HCEC 1CT (cell line): Measurements from ENCODE around the gene ARHGDIA.
A peak's percentile ranks its signal among the peaks of the same experiment; 100 is the strongest.

Source experiments
- DNase-seq: peaks from one replicate; pipeline ENCODE4 v3.0.0-alpha.2; 2017

ARHGDIA gene

GRCh38 chr17:81863123-81863675 lies 7.9 kb downstream of the ARHGDIA start:
- DNase-seq = no peak

DNA sequence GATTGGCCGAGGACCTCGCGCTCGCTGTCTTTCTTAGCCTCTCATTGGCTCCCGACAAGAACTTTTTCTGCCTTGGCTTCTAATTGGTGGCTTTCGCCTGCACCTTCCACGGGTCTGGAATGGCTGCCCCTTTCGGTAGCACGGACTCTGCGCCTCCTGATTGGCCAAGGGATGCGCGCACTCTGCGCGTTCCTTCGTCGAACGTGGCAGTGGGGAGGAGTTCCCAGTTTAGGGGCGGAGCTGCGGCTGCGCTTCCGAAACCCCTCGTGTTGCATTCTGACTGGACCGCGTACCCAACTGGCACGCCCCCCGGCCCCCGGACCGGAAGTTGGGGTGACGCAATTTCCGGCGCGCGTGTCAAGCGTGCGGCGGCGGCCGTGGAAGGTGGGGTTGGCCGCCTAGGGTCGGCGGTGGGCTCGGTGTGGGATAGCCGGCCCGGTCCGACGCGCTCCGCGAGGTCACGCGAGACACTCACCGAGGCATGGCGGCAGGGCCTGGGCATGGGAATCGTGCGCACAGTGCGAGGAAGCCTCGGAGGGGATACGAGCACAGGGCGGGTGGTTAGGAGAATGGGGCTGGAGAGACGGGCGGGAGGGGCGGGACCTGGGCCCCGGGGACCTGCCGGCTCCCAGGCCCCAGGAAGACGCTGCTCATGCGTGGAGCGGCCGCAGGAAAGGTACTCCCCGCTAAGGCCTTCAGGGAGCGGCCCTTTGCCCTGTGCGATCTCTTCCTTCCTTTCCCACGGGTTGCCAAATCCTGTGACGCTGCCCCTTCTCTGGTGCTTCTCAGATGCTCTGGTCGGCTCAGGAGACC lies 10.2 kb downstream of the ARHGDIA start:
- peak; percentile 100 for DNase-seq

GRCh38 chr17:81859906-81860755 lies 11.0 kb downstream of the ARHGDIA start, which contains the start of gene P4HB:
Gene P4HB, minus strand, starts transcription at chr17:81860535. Its CDS starts 64 bp downstream, at chr17:81860471.
- DNase-seq = no peak

DNA sequence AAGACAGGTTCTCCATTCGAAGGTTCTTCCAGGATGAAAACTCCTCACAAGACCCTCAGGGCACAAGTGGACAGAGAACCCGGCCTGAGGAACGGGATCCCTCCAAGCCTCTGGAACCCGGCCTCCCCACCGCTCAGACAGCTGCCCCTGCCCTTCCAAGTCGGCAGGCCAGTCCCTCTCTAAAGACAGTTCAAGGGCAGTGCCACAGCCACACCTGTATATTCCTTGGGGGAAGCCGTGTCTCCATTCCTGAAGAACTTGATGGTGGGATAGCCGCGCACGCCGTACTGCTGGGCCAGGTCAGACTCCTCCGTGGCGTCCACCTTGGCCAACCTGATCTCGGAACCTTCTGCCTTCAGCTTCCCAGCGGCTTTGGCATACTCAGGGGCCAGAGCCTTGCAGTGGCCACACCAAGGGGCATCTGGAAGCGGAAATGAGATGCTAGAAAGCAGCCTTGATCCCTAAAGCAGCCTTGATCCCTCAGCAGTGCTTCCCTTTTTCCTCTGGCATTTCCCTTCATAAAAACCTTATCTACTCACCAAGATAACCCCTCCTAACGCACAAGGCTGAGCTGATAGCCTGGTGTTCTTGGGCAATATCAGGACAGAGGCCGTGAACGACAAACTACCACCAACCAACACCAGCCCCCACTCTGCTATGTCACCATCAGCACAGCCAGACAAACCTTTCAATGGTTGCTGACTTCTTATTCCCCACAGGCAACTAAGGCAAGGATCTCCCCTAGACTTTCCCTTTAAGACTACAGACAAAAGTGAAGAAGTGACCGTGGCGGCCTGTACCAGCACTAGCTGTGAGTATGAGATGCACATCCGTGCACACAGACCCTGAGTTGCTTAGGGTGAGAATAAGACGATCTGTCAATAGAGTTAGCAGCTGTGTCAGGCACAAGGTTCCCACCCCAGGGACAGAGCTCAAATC lies 11.9 kb downstream of the ARHGDIA start:
- DNase-seq = no peak

DNA sequence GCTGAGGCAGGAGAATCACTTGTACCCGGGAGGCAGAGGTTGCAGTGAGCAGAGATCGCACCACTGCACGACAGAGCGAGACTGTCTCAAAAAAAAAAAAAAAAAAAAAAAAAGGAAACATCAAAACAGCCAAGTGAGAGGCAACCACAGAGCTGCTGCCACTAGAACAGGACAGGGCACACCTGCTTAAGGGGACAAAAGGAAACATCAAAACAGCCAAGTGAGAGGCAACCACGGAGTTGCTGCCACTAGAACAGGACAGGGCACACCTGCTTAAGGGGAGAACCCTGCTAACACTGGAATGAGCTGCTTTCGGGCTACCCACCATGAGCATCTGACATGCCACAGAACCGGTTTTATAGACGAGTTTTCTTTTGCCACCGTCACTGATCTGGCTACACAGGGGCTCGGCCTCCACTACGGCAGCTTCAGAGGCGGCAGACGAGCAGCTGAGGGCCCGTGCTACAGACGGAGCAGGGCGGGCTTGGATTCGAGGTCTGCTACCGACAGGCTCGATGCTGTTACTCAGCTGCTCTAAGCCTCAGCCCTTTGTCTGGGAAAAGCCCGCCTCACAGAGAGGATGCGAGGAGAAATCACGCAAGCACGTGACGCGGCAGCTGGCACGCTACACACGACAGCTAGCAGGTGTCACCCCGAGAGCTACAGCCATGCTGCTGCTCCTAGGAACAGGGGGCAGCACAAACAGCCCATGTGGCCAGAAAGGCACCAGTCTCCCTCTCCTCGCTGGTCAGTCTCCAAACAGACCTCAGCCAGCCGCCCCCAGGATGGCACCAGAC lies 12.8 kb downstream of the ARHGDIA start:
- no peak for DNase-seq

DNA sequence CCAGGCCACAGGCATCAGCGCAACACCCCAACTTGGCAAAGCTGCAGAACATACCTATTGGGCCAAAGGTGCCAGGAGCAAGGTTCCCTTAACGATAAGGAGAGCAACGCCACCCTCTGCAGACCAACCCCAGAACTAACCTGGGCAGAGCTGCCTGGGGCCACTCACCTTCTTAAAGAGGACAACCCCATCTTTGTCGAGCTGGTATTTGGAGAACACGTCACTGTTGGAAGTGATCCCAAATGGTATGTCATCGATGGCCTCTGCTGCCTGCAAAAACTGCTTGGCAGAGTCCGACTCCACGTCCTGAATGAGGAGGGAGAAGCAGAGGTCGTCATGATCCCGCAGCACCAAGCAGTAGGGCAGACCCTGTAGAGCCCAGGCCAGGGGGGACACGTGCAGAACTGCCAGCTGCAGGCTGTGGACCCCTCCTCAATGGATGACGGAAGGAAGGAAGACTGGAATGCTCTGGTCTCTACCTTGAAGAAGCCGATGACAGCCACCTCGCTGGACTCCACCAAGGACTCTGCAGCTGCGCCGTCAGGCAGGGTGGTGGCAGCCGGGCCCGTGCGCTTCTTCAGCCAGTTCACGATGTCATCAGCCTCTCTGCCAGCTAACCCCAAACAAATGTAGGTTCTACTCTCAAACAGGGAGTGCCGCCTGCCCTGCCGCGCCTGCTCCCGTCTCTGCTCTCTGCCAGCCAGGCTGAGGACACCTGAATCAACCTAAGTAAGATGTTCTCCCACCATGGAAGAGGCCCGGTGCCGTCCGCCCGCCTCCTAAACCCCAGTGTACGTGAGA lies 16.0 kb downstream of the ARHGDIA start:
- DNase-seq = no peak

DNA sequence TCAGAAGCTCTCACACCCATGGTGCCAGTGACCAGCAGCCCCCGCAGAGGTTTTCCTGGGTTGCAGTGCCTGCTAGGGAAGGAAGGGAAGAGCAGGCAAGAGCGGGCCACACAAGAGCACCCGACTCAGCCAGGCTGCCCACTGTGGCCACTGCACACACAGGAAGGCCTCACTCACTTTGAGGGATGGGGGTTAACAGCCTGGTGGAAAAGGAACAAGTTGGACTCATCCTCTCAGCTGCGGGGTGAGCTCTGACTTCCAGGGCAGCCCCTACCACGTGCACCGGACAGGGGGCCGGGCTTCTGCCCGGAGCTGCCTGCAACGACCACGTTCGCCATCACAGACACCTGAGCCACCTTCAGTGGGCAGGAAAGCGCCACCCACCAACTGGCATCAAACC lies 18.9 kb downstream of the ARHGDIA start:
- DNase-seq = no peak

GRCh38 chr17:81851423-81851822 lies 19.7 kb downstream of the ARHGDIA start:
- DNase-seq = no peak

DNA sequence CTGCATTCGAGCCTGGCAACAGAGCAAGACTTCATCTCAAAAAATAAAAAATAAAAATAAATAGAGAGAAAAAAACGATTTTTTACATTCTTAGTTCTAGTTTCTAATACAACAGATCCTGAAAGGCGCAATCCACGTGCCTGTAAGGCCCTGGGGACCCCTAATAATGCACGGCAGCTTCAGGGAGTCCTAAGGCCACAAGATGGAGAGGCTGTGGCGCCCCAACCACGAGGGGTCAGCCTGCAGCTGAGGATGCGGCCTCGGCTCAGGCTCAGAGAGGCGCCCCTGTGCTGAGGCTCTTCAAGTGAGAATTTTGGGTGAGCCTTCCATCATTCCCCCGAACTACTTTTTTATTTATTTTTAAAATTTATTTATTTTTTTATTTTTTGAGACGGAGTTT lies 21.7 kb downstream of the ARHGDIA start:
- no peak for DNase-seq

DNA sequence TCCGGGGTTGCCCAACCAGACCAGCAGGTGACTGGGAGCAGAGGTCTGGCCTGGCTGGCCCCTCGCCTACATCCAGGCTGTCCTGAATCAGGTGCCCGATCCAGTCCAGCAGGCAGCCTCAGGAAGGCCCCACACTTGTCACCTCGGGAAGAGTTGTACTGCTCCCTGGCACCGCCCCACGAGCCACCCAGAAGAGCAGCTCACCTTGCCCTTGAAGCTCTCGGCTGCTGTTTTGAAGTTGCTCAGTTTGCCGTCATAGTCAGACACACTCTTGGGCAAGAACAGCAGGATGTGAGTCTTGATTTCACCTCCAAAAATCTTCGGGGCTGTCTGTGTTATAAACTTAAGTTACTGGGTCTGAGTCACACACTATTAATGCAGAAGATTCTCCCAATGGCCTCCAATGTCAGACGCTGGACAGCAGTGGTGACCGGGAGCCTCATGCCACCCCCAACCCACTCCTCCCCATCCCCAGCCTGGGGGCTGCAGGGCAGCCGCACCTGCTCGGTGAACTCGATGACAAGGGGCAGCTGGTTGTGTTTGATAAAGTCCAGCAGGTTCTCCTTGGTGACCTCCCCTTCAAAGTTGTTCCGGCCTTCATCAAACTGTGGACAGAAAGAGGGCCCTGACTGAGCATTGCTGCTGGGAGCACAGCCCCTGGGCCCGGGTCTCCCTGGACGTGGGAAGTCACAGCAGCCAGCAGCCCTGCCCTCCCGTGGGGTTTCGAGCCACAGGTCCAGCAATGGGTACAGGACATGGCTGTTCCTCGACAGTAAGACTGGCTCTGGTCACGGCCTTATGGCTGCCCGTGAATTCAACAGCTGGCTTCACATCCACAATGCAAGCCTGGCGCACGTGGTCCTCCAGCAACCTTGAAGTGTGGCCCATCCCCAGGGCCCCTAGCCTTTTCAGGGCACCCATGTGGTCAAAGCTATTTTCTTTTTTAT lies 24.1 kb downstream of the ARHGDIA start:
- no peak for DNase-seq

DNA sequence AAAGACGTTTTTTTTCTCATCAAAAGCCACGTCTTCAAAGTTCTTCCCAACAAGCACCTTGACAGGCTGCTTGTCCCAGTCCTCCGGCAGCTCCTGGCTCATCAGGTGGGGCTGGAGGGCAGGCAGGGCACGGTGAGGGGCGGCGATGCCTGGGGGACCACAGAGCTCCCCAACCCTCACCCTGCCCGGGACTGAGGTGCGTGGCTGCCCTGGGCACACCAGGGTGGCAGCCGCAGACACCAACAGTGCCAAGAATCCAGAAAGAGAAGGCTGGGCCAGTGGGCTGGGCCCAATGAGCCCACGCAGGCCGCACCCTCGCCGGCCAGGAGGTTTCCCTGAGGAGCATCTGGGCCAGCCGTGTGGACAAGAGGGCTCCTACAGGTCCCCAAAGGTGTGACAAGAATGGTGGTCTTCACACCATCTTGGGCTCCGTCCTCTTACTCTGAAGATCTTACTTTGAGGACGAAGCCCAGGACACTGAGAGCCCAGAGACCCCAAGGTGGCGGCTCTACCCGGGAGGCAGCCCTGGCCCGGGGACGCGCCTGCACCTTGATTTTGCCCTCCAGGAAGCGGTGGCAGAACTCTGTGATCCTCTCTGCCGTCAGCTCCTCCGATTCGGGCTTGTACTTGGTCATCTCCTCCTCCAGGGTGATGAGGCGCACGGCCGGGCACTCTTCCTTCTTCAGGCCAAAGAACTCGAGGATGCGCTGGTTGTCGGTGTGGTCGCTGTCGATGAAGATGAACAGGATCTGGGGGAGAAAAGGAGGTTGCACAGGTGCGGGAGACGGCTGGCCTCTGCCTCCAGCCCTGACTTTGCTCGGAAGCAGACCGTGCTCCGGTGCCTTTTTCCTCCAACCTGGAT lies 25.0 kb downstream of the ARHGDIA start:
- no peak for DNase-seq

GRCh38 chr17:81845361-81845760 lies 25.8 kb downstream of the ARHGDIA start:
- DNase-seq = no peak

DNA sequence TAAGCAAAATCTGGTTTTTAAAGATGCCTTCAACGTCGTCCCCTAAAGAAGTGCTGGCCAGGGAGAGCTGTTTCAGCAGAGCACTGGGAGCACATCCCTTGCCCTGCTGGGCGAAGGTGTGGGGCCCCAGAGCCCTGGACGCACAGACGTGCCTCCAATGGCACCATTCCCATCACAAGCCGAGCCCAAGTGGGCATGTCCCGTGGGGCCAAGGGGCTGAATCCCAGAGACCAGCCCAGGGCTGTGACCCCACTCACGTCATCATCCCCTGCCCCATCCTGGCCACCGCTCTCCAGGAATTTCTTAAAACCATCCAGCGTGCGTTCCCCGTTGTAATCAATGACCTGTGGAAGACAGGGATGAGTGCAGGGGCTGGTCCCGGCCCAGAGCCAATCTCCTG lies 26.2 kb downstream of the ARHGDIA start:
- DNase-seq = no peak

DNA sequence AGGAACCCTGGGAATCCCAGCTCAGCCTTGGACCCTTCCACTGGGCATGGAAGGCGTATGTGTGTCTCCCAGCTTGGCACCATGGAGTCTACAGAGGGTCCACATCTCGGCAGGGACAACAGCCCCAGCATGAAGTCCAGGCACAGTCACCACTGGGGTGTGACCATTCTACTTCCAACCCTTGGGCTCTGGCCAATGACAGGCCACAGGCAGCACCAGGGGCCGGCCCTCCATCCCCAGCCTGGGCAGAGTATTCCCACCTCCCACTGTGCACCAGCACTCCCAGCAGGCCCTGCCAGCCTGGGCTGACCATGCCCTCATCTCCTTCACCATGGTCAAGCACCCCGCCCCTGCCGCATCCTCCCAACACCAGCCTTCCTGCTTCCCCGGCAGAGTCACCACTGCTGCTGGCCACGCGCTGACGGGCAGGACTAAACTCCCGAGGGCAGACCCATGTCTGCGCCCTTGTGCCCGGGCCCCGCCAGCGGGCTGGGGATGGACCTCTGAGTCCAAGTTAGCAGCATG lies 26.7 kb downstream of the ARHGDIA start:
- no peak for DNase-seq

GRCh38 chr17:81843713-81844326 lies 27.3 kb downstream of the ARHGDIA start:
- DNase-seq = no peak

DNA sequence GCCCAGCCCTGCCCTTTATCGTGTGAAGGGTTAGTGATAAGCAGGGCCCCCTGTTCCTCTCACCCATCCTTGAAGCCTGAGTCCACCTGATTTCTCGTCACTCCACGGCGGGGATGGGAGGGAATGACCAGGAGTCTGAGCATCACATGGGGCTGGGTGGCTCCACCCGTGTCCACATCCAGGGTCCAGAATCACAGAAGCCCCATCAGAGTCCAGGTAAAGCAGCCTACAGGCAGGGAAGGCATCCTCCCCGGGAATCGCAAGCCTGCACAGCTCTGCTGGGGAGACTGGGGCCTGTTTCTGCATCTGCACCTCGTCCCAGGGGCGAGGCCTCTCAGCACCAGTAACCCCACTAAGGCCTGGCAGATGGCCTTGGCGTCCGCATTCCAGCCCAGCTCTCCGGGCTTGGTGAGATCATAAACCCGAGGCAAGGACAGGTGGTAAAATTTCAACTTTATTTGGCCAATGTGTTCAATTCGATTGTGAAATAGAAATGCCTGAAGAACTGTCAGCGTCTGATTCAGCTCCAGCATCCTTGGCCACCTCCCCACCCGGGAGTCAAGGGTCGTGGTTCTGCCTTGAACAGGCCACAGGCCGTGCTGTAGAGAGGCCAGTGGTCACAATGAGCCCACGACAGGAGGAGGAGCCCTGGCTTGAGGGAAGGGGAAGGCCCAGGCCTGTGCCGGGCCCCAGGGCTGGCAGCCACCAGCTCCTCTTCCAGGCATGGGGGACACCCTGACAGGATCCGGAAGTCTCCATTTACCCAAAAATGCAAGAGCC lies 28.2 kb downstream of the ARHGDIA start:
- peak; percentile 68 for DNase-seq

DNA sequence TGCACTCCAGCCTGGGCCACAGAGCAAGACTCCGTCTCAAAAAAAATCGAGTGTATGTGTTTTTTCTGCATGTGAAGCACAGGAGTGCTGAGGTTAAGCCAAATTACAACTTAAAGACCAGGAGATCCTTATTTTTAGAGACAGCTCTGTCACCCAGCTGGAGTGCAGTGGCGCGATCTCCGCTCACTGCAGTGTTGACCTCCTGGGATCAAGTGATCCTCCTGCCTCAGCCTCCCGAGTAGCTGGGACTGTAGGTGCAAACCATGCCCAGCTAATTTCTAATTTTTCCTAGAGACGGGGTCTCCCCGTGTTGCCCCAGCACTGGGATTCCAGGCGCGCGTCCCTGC lies 28.8 kb downstream of the ARHGDIA start:
- no peak for DNase-seq
